ENCODE data around the gene UBA7.
A peak's percentile ranks its signal among the peaks of the same experiment; 100 is the strongest.
"Not testable (repeated sequence)": the region's sequence is repeated elsewhere in the genome, so short reads cannot be mapped to it uniquely, and the experiment has no call there.

Gene UBA7

GRCh38 chr3:49813497-49814174 lies at the start of gene UBA7:
Gene UBA7, minus strand, starts transcription at chr3:49813953. Its CDS starts 166 bp downstream, at chr3:49813787.
- no peak for DNase-seq (ENCODE audit: low read depth in 2 of 2)

GRCh38 chr3:49859576-49860305 lies 46.0 kb upstream of the UBA7 start:
- DNase-seq (ENCODE audit: low read depth in 2 of 2), result no peak

- peak; percentile 88 to 89 for DNase-seq (ENCODE audit: low read depth in 2 of 2)
These were observed 42.6 kb upstream of the UBA7 start, which contains the start of gene TRAIP for GRCh38 chr3:49856181-49857005. Gene TRAIP, minus strand, starts transcription at chr3:49856564. Its CDS starts 111 bp downstream, at chr3:49856453.

DNA sequence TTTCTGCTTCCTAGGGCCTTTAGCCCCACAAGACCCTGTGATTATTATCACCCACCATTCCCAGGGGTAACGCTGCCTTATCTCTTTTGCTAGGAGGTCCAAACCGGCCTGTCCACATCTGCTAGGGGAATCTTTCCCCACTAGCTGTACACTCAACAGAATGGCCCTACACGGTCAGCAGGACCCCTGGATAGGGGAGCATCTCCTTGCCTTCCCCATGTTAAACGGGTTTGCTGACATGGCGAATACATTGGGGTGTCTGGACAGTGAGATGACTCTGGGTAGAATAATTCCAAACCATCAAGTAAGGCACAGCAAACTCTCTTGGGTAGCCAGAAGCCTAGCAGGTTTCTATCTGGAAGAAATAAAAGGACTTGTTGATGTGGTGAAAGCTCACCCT lies 41.9 kb upstream of the UBA7 start:
- DNase-seq (ENCODE audit: low read depth in 2 of 2), result no peak

GRCh38 chr3:49845694-49846093 lies 31.9 kb upstream of the UBA7 start:
- no peak for DNase-seq (ENCODE audit: low read depth in 2 of 2)

GRCh38 chr3:49844464-49845183 lies 30.9 kb upstream of the UBA7 start:
- DNase-seq (ENCODE audit: low read depth in 2 of 2), result no peak

DNA sequence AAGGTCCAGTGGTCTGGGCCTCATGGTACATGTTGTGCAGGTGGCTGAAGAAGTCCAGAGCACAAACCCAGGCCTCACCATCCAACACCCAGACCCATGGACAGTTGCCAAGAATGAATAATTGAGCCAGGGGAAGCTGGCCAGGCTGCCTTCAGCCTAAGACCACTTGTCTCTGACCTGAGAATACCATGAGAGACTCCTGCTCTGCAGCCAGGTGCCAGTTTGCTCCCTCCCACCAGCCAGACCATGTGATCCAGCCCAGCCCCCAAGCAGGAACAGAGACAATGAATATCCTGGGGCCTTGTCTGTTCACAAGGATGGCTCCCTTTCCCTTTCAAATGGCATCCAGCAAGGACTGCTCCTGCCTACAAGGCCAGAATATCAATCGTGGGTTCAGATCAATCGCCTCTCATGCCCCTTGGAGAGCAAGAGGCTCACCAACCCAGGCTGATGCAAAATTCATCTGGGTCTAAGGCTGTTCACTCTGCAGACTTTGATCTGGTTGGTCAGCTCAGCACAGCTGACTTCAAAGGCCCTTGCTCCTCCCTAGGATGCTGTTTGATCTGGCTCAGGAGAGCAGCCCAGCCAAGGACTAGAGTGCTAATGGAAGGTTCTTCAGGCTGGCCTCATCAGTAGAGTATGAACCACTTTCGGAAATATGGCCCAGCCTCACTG lies 29.2 kb upstream of the UBA7 start:
- no peak for DNase-seq (ENCODE audit: low read depth in 2 of 2)

DNA sequence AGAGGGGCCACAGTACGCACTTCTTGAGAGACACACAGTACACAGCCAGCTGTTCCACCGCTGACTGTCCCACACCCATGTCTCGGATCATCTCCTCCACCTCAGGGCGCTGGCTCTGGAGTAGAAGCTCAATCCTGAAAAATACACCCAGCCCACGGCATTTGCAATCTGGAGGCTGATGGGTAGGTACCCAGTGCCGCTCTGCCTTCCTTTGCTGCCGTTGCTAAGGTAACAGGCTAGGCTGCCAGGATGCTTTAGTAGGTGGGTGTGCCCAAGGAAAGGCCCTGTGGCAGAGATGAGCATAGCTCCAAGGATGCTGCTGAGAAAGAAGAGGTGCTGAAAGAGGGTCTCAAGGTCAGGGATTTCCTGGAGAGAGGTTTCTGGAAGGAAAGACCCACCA lies 28.1 kb upstream of the UBA7 start:
- no peak for DNase-seq (ENCODE audit: low read depth in 2 of 2)

- no peak for DNase-seq (ENCODE audit: low read depth in 2 of 2)
These were observed 27.5 kb upstream of the UBA7 start for GRCh38 chr3:49841126-49841696.

- no peak for DNase-seq (ENCODE audit: low read depth in 2 of 2)
These were observed 26.6 kb upstream of the UBA7 start for GRCh38 chr3:49840388-49840787.

GRCh38 chr3:49839193-49839809 lies 25.5 kb upstream of the UBA7 start:
- DNase-seq (ENCODE audit: low read depth in 2 of 2), result peak; percentile 64 to 70

- DNase-seq (ENCODE audit: low read depth in 2 of 2), result no peak
These were observed 17.6 kb upstream of the UBA7 start for GRCh38 chr3:49831341-49831740.

DNA sequence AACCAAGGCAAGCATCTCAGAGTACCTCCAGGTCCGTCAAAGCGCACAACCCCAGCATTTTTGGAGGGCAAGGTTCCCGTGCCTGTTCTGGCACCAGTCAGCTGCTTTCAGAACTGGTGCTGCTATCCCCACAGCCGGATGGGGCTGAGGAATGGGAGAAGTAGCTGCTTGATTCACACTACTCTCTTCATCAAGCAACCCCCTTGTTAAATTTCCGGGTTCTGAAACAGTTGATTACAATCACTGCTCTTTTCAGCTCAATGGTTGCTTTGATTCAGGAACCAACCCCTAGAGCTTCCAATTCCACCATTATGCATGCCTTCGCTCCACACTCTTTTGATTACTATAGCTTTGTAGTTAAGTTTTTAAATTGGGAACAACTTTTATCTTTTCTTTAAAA lies 12.3 kb upstream of the UBA7 start:
- DNase-seq (ENCODE audit: low read depth in 2 of 2), result no peak

GRCh38 chr3:49823131-49823530 lies 9.4 kb upstream of the UBA7 start:
- DNase-seq (ENCODE audit: low read depth in 2 of 2), result not testable (repeated sequence)

DNA sequence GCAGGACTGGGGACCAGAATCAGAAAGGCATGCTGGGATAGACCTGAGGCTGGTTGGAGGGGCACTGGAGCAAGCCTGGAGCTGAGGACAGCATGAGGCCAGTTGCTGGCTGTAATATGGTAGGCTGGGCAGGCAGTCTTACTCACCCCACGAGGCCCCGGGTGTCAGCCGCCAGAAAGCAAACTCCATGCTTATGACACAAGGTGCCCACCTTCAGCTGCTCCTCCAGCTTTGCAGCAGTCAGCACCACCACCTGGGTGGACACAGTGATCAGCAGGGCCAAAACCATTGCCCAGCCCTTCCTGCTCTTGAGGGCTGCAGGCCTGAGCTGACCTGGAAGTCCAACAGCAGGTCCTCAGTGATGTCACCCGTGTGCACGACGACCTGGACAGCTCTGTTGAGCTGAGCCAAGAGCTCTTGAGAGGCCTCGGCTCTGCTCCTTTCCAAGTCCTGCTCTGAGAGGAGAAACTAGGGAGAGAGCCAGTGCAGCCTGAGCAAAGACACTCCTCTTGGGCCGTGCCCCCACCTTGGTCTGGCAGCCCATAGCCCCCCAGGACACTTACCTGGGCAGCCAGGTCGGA lies 747 bp downstream of the UBA7 start:
- no peak for DNase-seq (ENCODE audit: low read depth in 2 of 2)

GRCh38 chr3:49807431-49808114 lies 6.2 kb downstream of the UBA7 start:
- DNase-seq (ENCODE audit: low read depth in 2 of 2), result no peak

DNA sequence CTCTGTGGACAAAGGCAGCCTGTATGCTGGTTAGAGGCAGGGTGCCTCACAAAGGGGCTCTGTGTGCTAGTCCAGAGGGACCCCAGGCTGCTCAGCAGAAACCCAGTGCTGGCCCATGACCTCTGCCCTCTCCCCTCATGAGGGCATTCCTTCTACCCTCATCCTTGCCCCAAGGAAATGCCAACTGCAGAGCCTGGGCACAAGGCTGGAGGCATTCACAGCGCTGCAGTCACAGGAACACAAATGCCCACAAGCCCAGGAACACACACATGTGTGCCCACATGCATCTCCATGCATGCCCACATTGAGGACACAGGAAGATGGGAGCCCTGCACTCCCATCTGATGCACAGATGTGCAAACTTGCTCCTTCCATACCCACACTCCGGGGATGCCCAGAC lies 6.9 kb downstream of the UBA7 start:
- DNase-seq (ENCODE audit: low read depth in 2 of 2), result no peak

GRCh38 chr3:49805897-49806701 lies 7.7 kb downstream of the UBA7 start:
- DNase-seq (ENCODE audit: low read depth in 2 of 2), result no peak

GRCh38 chr3:49805367-49805782 lies 8.4 kb downstream of the UBA7 start:
- no peak for DNase-seq (ENCODE audit: low read depth in 2 of 2)

All from stimulated activated CD8-positive, alpha-beta memory T cell treated with anti-CD3 and anti-CD28 coated beads, Interleukin-2, amount 100 ng/mL, for 1 hour (primary cell).